ENCODE results near the gene FYN. TPM values are rescaled to one million over a fixed set of nuclear protein-coding genes. Genes with fewer than 3 reads are reported as not detected.

FYN gene
- total RNA-seq, 1 donor: 106 TPM

- Histone ChIP-seq H4K20me1 (ENCODE audit: insufficient read depth, low read length) (no peaks in the 10 kb centered on the region), H3K27me3 (ENCODE audit: insufficient read depth, low read length) (no peaks in the 10 kb centered on the region), H2AFZ (ENCODE audit: low read length) (no peak overlapping the region), H3K27ac (ENCODE audit: low read depth, low read length) (no peak overlapping the region), H3K9me3 (ENCODE audit: low read depth, low read length) (no peaks in the 10 kb centered on the region), H3K4me1 (ENCODE audit: insufficient read depth, low read length) (peaks cover 37% of the 10 kb centered on the region), H3K36me3 (ENCODE audit: insufficient read depth, low read length) (no peaks in the 10 kb centered on the region), H3K79me2 (ENCODE audit: insufficient read depth, low read length) (peaks cover 45% of the 10 kb centered on the region), H3K4me2 (ENCODE audit: insufficient read depth, low read length) (no peak overlapping the region), H3K4me3 (ENCODE audit: insufficient read depth, low read length) (no peak overlapping the region)
- no peak for TF ChIP-seq CTCF (IDR thresholded peaks at IDR 0.05; ENCODE audit: extremely low read depth, low read depth, low read length)
- no peak for DNase-seq (ENCODE audit: insufficient read length, low spot score, missing footprints)
Measured at GRCh38 chr6:111747396-111747795, 125.9 kb downstream of the FYN start.

- no peak for DNase-seq (ENCODE audit: insufficient read length, low spot score, missing footprints)
- Histone ChIP-seq H3K27ac (ENCODE audit: low read depth, low read length) (no peak overlapping the region), H3K4me2 (ENCODE audit: insufficient read depth, low read length) (no peak overlapping the region), H4K20me1 (ENCODE audit: insufficient read depth, low read length) (no peaks in the 10 kb centered on the region), H3K4me1 (ENCODE audit: insufficient read depth, low read length) (peaks cover 37% of the 10 kb centered on the region), H3K4me3 (ENCODE audit: insufficient read depth, low read length) (no peak overlapping the region), H3K27me3 (ENCODE audit: insufficient read depth, low read length) (no peaks in the 10 kb centered on the region), H3K36me3 (ENCODE audit: insufficient read depth, low read length) (no peaks in the 10 kb centered on the region), H3K79me2 (ENCODE audit: insufficient read depth, low read length) (peaks cover 44% of the 10 kb centered on the region), H2AFZ (ENCODE audit: low read length) (no peak overlapping the region), H3K9me3 (ENCODE audit: low read depth, low read length) (no peaks in the 10 kb centered on the region)
- no peak for TF ChIP-seq CTCF (IDR thresholded peaks at IDR 0.05; ENCODE audit: extremely low read depth, low read depth, low read length)
Measured at GRCh38 chr6:111746983-111747382, 126.3 kb downstream of the FYN start.

GRCh38 chr6:111745636-111746035 is 127.6 kb downstream of the FYN start:
- Histone ChIP-seq H3K4me2 (ENCODE audit: insufficient read depth, low read length) (no peak overlapping the region), H3K9me3 (ENCODE audit: low read depth, low read length) (no peaks in the 10 kb centered on the region), H3K27me3 (ENCODE audit: insufficient read depth, low read length) (no peaks in the 10 kb centered on the region), H3K36me3 (ENCODE audit: insufficient read depth, low read length) (no peaks in the 10 kb centered on the region), H2AFZ (ENCODE audit: low read length) (no peak overlapping the region), H3K79me2 (ENCODE audit: insufficient read depth, low read length) (peaks cover 52% of the 10 kb centered on the region), H3K4me1 (ENCODE audit: insufficient read depth, low read length) (peaks cover 30% of the 10 kb centered on the region), H3K4me3 (ENCODE audit: insufficient read depth, low read length) (no peak overlapping the region), H4K20me1 (ENCODE audit: insufficient read depth, low read length) (no peaks in the 10 kb centered on the region), H3K27ac (ENCODE audit: low read depth, low read length) (peak overlapping the region; percentile 91)
- DNase-seq (ENCODE audit: insufficient read length, low spot score, missing footprints): no peak
- no peak for TF ChIP-seq CTCF (IDR thresholded peaks at IDR 0.05; ENCODE audit: extremely low read depth, low read depth, low read length)

GRCh38 chr6:111745186-111745585 is 128.1 kb downstream of the FYN start:
- Histone ChIP-seq H3K4me2 (ENCODE audit: insufficient read depth, low read length) (no peak overlapping the region), H3K4me1 (ENCODE audit: insufficient read depth, low read length) (peaks cover 30% of the 10 kb centered on the region), H3K27me3 (ENCODE audit: insufficient read depth, low read length) (no peaks in the 10 kb centered on the region), H2AFZ (ENCODE audit: low read length) (no peak overlapping the region), H3K36me3 (ENCODE audit: insufficient read depth, low read length) (no peaks in the 10 kb centered on the region), H3K4me3 (ENCODE audit: insufficient read depth, low read length) (no peak overlapping the region), H3K79me2 (ENCODE audit: insufficient read depth, low read length) (peaks cover 55% of the 10 kb centered on the region), H4K20me1 (ENCODE audit: insufficient read depth, low read length) (no peaks in the 10 kb centered on the region), H3K27ac (ENCODE audit: low read depth, low read length) (peak overlapping the region; percentile 91), H3K9me3 (ENCODE audit: low read depth, low read length) (no peaks in the 10 kb centered on the region)
- no peak for TF ChIP-seq CTCF (IDR thresholded peaks at IDR 0.05; ENCODE audit: extremely low read depth, low read depth, low read length)
- DNase-seq (ENCODE audit: insufficient read length, low spot score, missing footprints): no peak
